Vagina (tissue), 2 donors: ENCODE data around the gene TRIM56. TPM values are rescaled to one million over a fixed set of nuclear protein-coding genes. Genes with fewer than 3 reads are reported as not detected.
"Not testable (repeated sequence)": the region's sequence is repeated elsewhere in the genome, so short reads cannot be mapped to it uniquely, and the experiment has no call there.

ENCODE experiments used
- DNase-seq, 2 donors: peaks; one replicate each; pipeline ENCODE4 v3.0.0-alpha.2; 2017; ENCODE audit errors: extremely low spot score in 2 of 2
- H3K27ac ChIP-seq: fragments of 200-600 bp; sonication (generic); one replicate; pipeline ENCODE4 v1.5.1; 2019
- H3K27me3 ChIP-seq: fragments of 200-600 bp; sonication (generic); one replicate; pipeline ENCODE4 v1.5.1; 2019
- H3K36me3 ChIP-seq, 2 donors: fragments of 200-600 bp; sonication (generic); one replicate each; pipeline ENCODE4 v1.5.1; 2017 to 2019
- H3K4me1 ChIP-seq: fragments of 200-600 bp; sonication (generic); one replicate; pipeline ENCODE4 v1.5.1; 2019
- H3K4me3 ChIP-seq, 2 donors: fragments of 200-600 bp; sonication (generic); 1 replicate in 1 of 2; 2 replicates in 1 of 2; pipeline ENCODE4 v1.5.1; 2016 to 2019
- H3K9me3 ChIP-seq: fragments of 200-600 bp; sonication (generic); one replicate; pipeline ENCODE4 v1.5.1; 2019
- POLR2A ChIP-seq, 2 donors: fragments of 450-650 bp; IDR thresholded peaks; one replicate each; pipeline ENCODE4 v1.6.1; 2017; ENCODE audit warnings: antibody characterized with exemption in 2 of 2, mild to moderate bottlenecking in 2 of 2, moderate library complexity in 2 of 2
- POLR2AphosphoS5 ChIP-seq, 2 donors: sonication (generic); formaldehyde crosslinking; IDR thresholded peaks; one replicate each; pipeline ENCODE4 v1.9.0; 2017; ENCODE audit warnings: antibody characterized with exemption in 2 of 2, mild to moderate bottlenecking in 2 of 2, low read depth in 1 of 2; ENCODE audit not compliant: insufficient read depth in 1 of 2
- intact Hi-C: fragments of 100-400 bp; cut with DNase I; formaldehyde crosslinking; loops from one replicate; pipeline ENCODE4 v1.15.1; 2023
- total RNA-seq: library from RNA; depleted of rRNA; stranded (reverse); fragments of >200 nt; gene quantifications from one replicate; pipeline ENCODE4 v1.2.3, GENCODE V29; 2016
- TF ChIP-seq, protein P1 (sequence below), 3 experiments: fragments of 450-650 bp in 2 of 3; fragments of 200-600 bp in 1 of 3; sonication (generic) in 1 of 3; IDR thresholded peaks; one replicate each; pipeline ENCODE4 v1.5.1; 2017 to 2019; ENCODE audit warnings: antibody characterized with exemption in 3 of 3, mild to moderate bottlenecking in 2 of 3, moderate library complexity in 2 of 3

Gene TRIM56
- total RNA-seq, 1 donor from 2014 or later = 19.4 TPM

DNA sequence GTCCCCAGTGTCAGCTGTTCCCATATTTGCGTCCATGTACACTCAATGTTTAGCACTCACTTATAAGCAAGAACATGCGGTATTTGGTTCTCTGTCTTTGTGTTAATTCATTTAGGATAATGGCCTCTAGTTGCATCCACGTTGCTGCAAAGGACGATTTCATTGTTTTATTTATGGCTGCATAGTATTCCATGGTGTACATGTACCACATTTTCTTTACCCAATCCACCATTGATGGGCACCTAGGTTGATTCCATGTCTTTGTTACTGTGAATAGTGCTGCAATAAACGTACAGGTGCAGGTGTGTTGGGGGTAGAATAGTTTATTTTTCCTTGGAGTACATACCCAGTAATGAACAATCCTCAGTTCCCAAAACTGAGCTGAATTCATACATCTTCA, 24.3 kb upstream of the TRIM56 start:
- Histone ChIP-seq H3K36me3 (no peaks in the 10 kb centered on the region), H3K4me3 (no peak overlapping the region), H3K9me3 (no peaks in the 10 kb centered on the region), H3K27ac (no peak overlapping the region), H3K4me1 (no peaks in the 10 kb centered on the region), H3K27me3 (no peaks in the 10 kb centered on the region)
- TF ChIP-seq, protein P1, sequence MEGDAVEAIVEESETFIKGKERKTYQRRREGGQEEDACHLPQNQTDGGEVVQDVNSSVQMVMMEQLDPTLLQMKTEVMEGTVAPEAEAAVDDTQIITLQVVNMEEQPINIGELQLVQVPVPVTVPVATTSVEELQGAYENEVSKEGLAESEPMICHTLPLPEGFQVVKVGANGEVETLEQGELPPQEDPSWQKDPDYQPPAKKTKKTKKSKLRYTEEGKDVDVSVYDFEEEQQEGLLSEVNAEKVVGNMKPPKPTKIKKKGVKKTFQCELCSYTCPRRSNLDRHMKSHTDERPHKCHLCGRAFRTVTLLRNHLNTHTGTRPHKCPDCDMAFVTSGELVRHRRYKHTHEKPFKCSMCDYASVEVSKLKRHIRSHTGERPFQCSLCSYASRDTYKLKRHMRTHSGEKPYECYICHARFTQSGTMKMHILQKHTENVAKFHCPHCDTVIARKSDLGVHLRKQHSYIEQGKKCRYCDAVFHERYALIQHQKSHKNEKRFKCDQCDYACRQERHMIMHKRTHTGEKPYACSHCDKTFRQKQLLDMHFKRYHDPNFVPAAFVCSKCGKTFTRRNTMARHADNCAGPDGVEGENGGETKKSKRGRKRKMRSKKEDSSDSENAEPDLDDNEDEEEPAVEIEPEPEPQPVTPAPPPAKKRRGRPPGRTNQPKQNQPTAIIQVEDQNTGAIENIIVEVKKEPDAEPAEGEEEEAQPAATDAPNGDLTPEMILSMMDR (IDR thresholded peaks at IDR 0.05) = no peak
- TF ChIP-seq POLR2A (IDR thresholded peaks at IDR 0.05) (no peak), POLR2AphosphoS5 (IDR thresholded peaks at IDR 0.05; ENCODE audit: insufficient read depth in 1 of 2, low read depth in 1 of 2) (no peak)
- DNase-seq = no peak
- intact Hi-C loops = no loop called here

GRCh38 chr7:101064176-101064550, 21.1 kb upstream of the TRIM56 start:
- not testable (repeated sequence) for H3K4me3 ChIP-seq

GRCh38 chr7:101065162-101065561, 20.1 kb upstream of the TRIM56 start:
- DNase-seq, H3K4me3 ChIP-seq, H3K27me3 ChIP-seq, H3K27ac ChIP-seq, H3K9me3 ChIP-seq, intact Hi-C loops, H3K36me3 ChIP-seq, H3K4me1 ChIP-seq: not testable (repeated sequence)

More at GRCh38 chr7:101064176-101064550, 21.1 kb upstream of the TRIM56 start:
- H3K27ac ChIP-seq, H3K27me3 ChIP-seq, H3K9me3 ChIP-seq, H3K36me3 ChIP-seq, DNase-seq, H3K4me1 ChIP-seq, intact Hi-C loops: not testable (repeated sequence)

DNA sequence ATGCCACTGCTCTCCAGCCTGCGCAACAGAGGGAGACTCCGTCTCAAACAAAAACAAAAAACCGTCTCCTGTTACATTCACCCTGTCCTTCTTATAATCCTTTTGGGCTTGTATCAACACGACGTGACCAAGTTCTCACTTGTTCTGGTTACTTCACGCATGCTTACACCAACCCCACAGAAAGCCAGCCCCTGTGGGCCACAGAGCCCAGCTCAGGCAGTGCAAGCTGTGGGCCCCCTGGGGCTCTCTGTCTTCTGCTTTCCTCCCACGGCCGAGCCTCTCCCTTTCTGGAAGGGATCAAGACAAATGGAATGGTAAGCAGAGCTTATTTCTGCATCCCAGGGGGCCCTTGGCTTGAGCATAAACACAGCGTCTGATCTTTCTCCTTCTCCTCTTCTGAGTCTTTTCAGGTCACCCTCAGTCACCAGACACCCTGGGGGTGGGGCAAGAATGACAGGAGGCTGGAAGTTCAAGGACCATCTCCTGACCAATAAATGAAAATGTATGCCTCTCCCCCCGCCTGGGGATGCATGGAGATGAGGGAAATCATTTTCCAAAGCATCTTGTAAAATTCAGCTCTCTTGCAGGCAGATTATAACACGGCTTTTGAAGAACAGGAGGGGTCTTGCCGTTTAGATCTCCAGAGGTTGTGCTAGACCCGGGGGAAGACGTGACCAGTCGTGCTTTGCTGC, 19.0 kb upstream of the TRIM56 start:
- no peaks in the 10 kb centered on the region for H3K4me1 ChIP-seq
- TF ChIP-seq, protein P1 (IDR thresholded peaks at IDR 0.05) = no peak
- no peak for TF ChIP-seq POLR2A (IDR thresholded peaks at IDR 0.05)
- TF ChIP-seq POLR2AphosphoS5 (IDR thresholded peaks at IDR 0.05; ENCODE audit: insufficient read depth in 1 of 2, low read depth in 1 of 2) = no peak
- H3K9me3 ChIP-seq = no peaks in the 10 kb centered on the region
- no peaks in the 10 kb centered on the region for H3K27me3 ChIP-seq
- no peaks in the 10 kb centered on the region for H3K36me3 ChIP-seq
- H3K27ac ChIP-seq = no peak overlapping the region
- no peak overlapping the region for H3K4me3 ChIP-seq
- DNase-seq = no peak
- intact Hi-C loops = no loop called here

DNA sequence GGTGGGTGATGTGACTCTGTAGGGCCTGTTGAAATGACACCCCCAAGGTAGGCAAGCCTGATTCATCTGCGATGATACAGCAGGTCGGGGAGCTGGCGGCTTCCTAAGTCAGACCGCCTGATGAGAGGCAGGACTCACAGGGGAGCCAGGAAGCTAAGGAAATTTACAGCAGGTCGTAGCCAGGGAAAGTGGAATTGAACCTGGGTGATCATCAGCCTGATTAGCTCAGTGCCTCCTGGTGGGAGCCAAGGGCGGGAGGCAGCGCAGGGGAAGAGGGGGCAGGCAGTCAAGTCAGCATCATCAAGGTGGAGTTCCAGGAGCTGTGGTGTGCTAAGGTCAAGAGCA, 18.5 kb upstream of the TRIM56 start:
- no peak for DNase-seq
- Histone ChIP-seq H3K9me3 (no peaks in the 10 kb centered on the region), H3K4me3 (no peak overlapping the region), H3K36me3 (no peaks in the 10 kb centered on the region), H3K4me1 (no peaks in the 10 kb centered on the region), H3K27me3 (no peaks in the 10 kb centered on the region), H3K27ac (no peak overlapping the region)
- intact Hi-C loops = no loop called here
- TF ChIP-seq POLR2AphosphoS5 (IDR thresholded peaks at IDR 0.05; ENCODE audit: insufficient read depth in 1 of 2, low read depth in 1 of 2) = no peak
- TF ChIP-seq POLR2A (IDR thresholded peaks at IDR 0.05) = no peak
- TF ChIP-seq, protein P1 (IDR thresholded peaks at IDR 0.05) = no peak

DNA sequence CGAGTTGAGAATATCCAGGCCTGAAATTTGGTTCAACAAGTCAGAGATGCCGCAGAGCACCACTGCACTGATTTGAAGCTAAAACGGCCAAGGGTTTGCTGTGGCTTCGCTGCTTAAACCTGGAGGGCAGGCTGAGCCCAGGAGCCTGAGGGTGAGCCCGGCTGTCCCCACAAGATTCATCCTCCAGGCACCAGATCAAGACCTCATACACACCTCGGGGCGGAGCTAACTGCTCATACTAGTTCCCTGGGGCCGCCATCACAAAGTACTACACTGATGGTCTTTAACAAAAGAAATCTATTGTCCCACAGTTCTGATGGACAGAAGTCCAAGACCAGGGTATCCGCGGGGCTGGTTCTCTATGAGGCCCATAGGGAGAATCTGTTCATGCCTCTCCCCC, 16.9 kb upstream of the TRIM56 start:
- intact Hi-C loops = no loop called here
- no peak for DNase-seq

GRCh38 chr7:101071362-101072104, 13.7 kb upstream of the TRIM56 start:
- H3K27me3 ChIP-seq, H3K9me3 ChIP-seq, H3K27ac ChIP-seq, H3K36me3 ChIP-seq, DNase-seq, intact Hi-C loops, H3K4me3 ChIP-seq, H3K4me1 ChIP-seq: not testable (repeated sequence)

More for the DNA sequence above, 16.9 kb upstream of the TRIM56 start:
- Histone ChIP-seq H3K36me3 (no peaks in the 10 kb centered on the region), H3K4me1 (no peaks in the 10 kb centered on the region), H3K9me3 (no peaks in the 10 kb centered on the region), H3K27ac (no peak overlapping the region), H3K4me3 (no peak overlapping the region), H3K27me3 (no peaks in the 10 kb centered on the region)
- TF ChIP-seq POLR2A (IDR thresholded peaks at IDR 0.05) (no peak), POLR2AphosphoS5 (IDR thresholded peaks at IDR 0.05; ENCODE audit: insufficient read depth in 1 of 2, low read depth in 1 of 2) (no peak)
- TF ChIP-seq, protein P1 (IDR thresholded peaks at IDR 0.05) = no peak
